HuH-7.5 (cell line): ENCODE data around the gene SPOP.
"Not testable (repeated sequence)": the region's sequence is repeated elsewhere in the genome, so short reads cannot be mapped to it uniquely, and the experiment has no call there.

Experiments used
- DNase-seq: peaks from one replicate; pipeline ENCODE4 v3.0.0; 2011; ENCODE audit warnings: low spot score

The SPOP gene

DNA sequence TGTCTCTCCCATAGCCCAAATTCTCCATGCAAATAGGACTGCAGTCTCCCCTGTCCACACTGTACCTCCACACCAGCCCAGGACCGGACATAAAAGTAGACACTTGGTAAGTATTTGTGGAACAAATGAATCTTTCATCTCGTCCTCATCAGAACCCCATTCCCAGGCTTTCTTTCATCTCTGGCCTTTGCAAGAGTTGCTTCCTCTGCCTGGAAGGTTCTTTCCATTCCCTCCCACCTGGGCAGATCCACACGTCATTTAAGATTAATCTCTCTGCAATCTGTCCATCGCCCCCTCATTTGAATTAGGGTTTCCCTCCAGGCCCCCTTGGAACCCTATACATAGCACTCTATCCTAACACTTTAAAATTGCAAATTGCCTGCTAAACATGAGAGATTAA lies 106.1 kb downstream of the SPOP start:
- DNase-seq, result no peak

DNA sequence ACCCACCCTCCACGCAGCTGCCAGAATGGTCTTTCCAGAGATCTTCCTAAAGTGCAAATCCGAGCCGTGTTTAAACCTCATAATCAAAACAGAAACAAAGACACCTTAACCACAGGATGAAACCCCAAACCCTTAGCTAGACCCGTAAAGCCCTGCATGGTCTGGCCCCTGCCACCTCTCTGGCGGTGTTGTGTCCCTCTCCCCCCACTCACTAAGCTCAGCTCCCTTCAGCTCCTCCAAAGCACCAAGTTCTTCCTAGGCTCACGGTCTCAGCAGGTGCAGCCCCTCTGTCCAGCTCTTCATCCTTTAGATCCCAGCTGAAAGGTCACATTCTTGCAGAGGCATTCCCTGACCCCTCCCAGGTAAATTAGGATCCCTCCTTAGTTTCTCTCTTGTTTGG lies 106.6 kb downstream of the SPOP start:
- no peak for DNase-seq

DNA sequence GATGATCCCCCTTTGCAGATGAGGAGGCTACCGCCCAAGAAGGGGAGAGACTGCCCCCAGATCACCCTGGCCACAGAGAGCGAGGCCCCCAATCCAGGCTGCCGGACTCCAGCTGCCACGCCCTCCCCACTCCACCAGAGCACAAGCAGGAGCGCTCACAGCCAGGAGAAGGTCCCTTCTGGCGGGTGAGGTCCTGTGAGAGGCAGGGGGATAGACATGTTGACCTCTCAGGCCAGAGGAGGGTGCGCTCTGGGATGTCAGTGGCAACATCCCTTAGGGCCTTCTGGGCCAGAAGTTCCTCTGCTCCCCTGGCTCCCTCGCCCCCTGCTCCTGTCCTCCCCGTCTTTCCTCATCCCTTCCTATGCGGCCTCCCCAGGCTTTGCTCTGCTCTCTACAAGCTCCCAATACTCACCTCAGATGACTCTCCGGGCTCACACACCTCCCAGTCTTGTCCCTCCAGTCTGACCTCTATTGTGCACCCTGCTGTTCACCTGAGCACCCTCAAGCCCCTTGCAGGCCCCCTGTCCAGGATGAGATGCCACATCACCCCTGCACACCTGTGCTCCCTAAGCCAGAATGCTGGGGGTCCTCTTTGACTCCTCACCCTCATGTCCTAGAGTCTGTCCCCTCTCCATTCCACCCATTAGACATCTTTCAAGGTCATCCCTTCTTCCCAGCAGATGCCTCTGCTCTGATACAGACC lies 107.2 kb downstream of the SPOP start:
- DNase-seq, result no peak

DNA sequence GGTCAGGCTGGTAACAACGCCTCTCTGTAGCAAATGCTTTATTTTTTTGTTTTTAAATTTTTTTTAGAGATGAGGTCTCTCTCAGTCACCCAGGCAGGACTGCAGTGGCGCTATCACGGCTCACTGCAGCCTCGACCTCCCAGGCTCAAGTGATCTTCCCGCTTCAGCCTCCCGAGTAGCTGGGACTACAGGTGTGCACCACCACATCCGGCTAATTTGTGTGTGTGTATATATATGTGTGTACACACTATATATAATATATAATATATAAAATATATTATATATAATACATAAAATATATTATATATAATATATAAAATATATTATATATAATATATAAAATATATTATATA lies 109.2 kb downstream of the SPOP start:
- not testable (repeated sequence) for DNase-seq

DNA sequence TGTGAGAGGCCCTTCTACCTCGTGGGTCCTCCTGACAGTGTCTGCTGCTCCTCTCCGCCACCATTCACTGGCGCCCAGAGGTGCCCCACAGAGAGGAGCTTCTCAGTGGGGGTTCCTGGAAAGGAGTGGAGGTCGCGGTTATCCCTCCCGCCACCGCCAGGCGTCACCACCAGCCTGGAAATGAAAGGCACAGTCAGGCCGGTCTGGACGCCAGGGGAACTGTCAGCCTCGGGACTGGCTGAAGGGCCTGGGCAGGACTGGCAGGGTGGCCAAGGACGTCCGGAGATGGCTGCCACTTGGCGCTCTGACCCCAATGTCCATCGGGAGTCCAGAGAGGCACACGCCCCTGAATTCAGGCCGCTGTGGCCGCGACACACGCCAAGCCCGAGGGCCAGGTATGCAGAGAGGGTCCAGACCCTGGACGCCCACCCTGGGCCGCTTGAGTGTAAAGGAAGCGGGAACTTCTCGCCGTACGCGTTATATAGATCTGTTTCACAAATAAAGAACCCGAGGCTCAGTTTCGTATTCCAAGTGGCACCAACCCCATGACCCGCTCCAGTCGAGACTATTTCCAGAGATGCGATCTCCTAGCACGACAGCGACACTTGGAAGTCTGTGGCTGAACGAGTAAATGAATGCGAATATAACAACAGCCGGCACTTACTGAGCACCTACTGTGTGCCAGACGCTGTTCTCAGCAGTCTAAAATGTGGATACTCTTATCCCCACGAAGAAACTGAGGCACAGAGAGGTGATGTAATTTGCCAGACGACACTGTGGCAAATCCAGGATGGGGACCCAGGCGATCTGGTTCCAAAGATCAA lies 109.8 kb downstream of the SPOP start:
- DNase-seq, result peak; percentile 66

DNA sequence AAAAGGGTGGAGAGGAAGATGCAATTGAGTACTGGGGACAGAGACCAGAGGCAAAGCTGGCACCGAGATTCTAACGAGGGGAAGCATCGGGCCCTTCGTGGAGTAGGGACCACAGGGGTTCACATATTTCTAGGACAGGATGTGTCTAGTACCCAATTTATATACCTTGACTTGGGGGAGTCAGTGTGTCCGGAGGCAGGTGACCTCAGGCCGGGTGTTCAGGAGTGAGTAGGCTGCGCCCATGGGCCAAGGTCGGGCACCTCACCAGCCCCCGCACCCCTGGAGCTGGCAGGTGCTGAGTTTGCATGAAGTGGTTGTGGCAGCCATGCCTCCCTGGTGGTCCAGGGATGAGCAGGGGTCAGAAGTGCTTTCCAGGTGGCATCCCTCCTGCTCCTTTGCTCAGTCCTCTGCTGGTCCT lies 110.8 kb downstream of the SPOP start:
- DNase-seq, result no peak

DNA sequence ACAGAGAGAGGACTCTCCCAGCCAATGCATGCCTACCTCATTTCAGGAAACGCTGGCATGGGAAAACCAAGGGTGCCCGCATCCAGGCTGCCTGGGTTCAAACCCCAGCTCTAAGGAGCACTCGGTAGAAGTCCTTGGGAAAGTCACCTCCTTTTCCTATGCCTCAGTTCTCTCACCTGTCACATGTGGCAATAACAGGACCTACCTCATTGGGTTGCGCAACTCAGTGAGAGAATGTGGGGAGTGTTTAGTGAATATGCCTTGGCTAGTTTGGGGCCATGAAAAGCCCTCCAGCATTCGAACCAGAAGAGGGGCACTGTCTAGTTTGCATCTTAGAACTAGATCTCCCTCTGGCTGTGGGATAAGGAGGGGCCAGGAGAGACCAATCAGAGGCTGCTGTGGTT lies 111.2 kb downstream of the SPOP start:
- DNase-seq, result no peak

- no peak for DNase-seq
These were observed 111.9 kb downstream of the SPOP start for GRCh38 chr17:49565948-49566491.

GRCh38 chr17:49564638-49565037 lies 113.3 kb downstream of the SPOP start:
- DNase-seq, result no peak

GRCh38 chr17:49557312-49558024 lies 120.4 kb downstream of the SPOP start:
- DNase-seq, result no peak

GRCh38 chr17:49556223-49556943 lies 121.5 kb downstream of the SPOP start:
- peak; percentile 88 for DNase-seq

DNA sequence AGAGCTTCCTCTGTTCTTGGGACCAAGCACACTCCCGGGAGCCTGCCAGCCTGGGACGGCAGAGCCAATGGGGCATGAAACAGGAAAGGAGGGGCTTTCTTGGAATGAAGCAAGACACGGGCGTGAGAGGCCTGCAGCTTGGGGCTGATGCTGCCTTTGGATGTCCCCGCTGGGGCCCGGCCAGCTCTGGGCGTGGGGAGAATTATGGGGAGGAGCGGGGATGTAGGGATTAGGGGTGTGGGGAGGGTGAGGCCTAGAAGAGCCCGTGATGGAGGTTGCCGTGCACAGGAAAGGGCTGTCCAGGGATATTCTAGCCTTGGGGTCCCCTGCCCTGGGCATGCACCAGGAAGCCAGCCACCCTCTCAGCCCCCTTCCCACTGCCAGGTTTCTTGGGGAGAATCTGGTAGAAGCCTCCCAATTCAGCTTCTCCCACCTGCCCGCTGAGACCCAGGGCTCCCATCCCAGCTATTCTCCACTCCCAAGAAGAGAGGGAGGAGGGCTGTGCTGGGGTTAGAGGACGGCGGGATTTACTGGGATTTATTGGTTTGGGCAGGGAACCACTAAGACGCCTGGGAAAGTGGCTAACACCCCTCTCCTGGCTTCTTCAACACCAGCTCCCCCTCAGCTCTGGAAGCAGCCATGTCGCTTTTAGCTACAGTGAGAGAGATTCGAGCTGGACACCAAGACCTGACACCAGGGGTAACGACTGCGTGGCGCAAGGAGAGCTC lies 122.2 kb downstream of the SPOP start:
- DNase-seq, result no peak

DNA sequence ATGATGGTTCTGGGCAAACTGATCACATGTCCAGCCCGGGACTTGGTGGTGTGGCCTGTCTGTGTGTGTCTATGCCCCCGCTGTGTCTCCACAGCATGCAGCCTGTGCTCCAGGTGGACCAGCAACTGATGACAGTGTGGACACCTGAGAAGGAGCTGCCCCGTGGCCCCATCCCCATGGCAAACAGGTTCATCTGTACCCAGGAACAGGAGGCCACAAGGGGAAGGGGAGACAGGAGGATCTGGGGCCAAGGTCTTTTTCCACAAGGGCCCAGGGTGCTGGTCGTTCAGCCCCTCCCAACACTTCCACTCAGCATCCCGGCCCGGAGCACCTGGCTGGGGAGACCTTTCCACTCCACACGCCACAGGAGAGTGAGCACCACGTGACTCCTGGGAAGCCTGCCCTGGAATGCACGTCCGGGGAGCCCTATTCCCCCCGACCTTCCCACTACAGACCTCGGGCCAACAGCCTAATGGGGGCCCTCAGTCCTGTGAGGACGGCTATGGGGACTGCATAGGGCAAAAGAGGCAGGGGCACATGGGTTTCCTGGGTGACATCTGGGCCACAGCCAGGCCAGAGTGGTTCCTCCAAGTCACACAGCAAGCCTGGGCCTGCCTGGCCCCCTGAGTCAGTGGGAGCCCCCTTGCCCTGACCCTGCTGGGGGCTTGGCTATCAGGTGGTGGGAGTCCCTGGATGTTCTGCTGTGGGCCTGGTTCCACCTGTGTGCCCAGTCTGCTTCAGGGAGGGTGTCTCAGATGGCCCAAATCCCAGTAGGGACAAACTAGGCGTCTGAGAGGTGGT lies 123.0 kb downstream of the SPOP start:
- DNase-seq, result no peak

GRCh38 chr17:49553676-49554335 lies 124.1 kb downstream of the SPOP start:
- DNase-seq, result no peak

DNA sequence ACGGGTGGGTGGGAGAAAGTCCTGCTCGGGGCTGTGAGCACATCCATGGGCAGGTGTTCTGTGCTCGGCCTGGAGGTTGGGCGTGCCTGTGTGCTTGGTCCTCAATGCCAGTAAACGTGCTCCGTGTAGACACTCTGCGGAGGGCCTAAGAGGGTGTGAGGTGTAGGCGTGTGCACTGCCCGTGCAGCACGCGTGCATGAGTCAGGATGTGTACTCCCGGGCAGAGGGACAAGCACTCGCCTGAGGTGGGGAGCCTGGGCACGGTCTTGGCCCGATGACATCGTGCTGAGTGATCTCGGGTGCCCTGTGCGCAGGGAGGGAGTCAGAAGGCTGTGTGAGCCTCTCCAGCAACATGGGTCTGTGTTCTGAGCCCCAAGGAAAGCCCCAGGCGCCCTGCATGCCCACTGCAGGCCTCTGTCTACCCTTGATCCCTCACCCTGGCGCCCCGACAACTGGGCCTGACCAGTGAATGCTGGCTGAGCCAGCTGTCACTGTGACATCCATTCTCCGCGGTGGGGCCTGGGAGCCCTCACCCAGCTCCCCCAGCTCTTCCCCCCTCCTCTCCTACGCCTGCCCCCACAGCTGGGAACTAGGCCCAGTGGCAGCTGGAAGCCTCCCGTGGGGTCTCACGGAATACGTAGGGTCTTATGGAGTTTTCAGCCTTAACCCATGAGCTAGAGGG lies 125.7 kb downstream of the SPOP start:
- DNase-seq, result no peak

DNA sequence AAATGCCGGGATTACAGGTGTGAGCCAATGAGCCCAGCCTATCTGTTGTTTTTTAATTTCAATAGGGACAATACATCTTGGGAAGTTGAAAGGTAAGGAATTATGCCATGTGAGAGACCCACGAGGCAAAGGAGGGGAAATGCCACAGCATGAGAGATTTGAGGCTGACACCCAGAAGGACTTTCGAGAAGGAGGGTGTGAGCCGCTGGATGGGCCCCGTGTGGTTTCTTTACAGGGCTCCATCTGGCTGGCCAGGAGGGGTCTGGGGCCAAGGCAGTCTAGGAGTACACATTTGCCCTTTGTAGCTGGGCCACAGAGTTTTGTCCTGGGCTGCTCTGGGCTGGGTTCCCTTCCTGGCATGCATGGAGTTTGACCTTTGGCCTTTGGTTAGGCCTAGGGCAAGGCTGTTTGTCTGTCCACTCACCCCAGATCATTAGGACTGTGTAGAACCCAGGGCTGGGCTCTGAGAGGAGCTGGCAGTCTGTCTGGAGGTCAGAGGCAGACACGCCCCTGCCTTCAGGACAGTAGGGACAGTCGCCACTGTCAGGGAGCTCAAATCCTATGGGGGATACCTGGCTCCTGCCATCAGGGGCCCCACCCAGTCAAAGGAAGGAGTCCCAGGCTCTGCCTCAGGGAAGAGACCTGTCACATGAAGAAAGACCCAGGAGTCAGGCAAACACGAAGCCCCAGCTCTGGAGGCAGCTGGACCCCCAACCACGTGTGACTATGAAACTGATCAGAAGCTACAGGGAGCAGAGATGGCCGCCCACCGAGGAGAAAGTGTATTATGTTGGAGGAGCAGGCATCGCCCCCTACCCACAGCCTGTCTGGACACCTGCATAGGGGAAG lies 126.5 kb downstream of the SPOP start:
- DNase-seq, result no peak

- not testable (repeated sequence) for DNase-seq
These were observed 127.1 kb downstream of the SPOP start for GRCh38 chr17:49550764-49551163.
